GM18861 (cell line): ENCODE data around the gene PCK1.

Source experiments
- ATAC-seq: cut with Tn5 transposase; IDR thresholded peaks from one replicate; pipeline ENCODE4 v1.9.1; 2021; ENCODE audit not compliant: unreplicated experiment

PCK1 gene

DNA sequence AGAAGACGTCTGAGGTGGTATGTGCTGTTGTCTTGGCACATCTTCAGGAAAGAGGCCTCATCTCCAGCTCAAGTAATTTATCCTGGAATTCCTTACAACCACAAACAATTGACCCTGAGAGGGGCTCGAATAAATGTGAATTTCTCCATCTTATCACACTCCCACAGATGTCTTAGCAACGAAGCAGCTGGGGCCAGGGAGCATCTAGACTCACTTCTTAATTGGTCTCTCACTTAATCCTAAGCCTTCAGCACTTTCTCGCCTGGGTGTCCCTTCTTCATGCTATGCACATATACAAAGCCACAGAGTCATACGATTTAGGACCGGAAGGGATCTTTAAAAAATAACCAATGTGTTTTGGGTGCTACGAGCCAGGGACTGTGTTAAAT is 27.1 kb downstream of the PCK1 start:
- no peak for ATAC-seq

DNA sequence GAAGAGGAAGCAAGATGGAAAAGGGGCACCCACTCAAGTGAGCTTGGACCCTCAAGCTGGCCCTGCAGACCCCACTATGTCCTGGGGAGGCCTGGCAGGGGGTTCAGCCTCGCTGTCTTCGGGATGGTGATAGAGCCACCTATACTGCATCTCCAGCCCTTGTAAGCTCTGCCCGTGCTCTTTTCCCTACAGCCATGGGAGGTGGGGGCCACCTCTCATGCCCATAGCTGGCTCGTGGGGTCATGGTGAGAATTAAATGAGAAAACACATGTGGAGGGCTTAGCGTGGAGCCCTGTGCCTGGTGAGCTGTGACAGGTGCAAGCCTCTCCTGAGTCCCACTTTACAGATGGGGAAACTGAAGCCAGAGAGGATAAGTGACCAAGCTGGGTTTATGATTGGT is 27.7 kb downstream of the PCK1 start:
- ATAC-seq: no peak

DNA sequence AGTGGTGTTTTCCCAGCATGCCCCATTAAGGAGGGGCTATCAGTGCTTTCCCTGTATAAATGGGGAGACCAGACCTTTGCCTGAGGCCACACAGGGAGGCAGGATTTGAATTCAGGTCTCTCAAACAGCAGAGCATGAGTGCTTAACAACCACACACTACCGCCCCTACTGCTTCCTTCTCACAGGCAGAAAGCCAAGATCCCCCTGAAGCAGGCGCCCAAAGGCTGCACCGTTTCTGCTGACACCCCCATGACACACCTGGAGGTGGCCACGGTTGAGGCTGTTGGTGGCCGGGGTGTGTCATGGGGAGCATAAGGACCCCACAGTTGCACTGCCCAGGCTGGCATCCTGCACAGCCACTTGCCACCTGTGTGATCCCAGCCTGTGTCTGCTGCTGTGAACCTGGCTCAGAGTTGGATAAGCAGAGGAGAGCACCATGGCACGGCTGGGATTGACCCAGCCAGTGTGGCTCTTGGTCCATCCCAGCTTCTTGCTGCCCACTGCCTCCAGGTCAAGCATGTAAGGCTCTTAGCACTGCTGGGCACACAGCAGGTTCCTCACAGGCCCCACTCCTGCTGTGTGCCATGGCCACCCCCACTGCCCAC is 28.3 kb downstream of the PCK1 start:
- no peak for ATAC-seq

DNA sequence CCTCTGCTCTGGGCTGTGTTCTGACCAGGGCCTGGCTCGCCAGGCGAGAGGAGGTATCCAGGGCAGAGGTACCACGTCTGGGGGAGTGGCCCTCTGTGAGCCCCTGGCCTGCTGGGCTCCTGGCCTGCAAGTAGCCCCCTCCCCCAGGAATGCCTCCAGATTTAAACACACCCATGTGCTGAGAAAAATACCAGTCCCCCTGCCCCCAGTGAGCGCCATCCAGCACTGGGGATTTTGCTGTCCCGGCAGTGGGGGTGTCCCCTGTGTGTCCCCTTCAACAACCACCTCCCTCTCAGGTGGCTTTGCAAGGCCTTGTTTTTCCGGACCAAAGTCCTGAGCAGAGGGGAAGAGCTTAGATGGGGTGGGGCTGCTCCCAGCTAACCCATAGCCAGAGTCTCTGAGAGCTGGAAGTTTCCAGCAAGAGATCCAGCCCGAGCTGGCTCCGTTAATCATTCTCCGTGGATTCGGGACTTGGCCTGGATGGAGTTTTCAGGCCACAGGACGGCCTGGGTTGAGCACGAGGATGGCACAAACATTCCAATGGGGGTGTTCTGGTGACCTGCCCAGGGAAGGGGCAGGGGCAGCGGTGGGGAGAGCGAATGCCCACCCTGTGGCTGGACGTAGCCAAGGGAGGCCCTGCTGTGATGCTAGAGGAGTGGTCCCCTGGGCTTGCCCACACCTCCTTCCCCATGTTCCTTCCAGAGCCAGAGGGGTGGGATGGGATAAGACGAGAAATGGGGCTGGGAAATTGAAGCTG is 29.0 kb downstream of the PCK1 start:
- no peak for ATAC-seq

DNA sequence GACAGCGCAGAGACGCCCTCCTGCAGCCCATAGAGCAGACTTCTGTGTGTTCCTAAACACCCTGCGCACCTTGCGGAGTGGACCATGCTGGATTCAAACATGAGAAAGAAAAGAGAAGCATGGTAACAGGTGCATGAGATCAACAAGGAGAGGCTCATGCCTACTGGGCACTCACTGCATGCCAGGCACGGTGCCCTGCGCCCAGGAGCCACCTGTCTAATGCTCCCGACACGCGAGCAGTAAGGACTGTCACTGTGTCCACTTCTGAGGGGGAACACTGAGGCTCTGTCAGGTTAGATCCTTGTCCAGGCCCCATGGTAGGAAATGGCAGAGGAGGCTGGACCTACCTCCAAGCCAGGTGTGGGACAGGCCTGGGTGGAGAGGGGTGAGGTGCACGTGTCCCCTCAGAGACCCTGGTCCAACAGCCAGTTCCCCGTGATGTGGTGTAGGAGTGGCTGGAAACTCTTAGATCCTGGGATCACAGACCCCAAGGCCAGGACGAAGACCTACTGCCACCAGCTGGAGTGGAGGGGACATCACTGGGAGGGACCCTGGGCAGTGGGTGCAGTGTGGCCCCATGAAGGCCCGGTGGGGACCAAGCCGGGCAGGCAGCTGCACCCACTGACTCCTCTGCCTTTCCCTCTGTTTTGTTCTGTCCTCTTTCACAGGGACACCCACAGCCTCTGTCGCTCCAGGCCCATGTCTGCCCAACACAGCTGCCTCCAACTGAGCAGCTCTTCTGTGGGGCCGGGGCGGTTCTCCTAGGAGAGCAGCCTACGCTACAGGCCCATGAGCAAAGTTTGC is 29.8 kb downstream of the PCK1 start:
- ATAC-seq: no peak

DNA sequence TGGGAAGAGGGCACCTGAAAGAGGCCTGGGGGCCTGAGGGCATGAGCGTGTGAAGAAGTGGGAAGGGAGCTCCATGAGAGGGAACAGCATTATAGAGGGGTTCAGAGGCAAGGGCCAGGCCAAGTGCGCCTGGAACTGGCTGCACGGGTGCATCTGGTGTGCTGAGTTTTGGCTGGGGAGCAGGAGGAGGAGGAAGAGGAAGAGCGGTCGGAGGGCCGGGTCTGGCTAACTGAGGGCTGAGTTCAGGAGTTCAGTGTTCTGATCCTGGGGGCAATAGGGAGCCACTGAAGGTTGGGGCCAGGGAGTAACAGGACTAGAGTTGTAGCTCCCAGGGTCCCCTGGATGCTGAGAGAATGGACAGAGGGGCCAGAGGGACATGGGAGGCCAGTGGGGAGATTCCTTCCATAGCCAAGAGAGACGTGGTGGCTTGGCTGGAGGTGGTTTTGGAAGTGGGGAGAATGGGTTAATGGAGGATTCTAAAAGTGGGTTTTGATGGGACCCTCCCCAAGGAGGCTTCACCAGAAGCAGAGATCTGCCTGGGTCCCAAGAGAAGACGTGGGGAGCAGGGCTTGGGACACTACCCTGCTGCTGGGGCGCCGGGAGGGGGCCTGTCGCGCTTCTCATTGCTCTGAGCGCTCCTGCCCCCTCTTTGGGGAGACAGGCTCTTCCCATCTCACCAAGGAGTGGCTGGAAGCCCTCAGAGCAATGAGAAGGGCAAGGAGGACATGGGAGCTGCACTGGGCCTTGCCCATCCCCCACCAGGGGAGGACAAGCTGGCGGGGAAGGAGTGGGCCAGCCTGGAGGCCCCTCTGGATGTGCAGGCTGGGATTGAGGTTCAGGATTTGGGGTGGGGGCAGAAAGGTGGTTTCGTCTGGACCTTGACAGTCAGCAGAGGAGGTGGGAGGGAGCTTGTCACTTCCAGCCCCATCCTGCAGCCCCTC is 30.6 kb downstream of the PCK1 start:
- ATAC-seq: no peak

DNA sequence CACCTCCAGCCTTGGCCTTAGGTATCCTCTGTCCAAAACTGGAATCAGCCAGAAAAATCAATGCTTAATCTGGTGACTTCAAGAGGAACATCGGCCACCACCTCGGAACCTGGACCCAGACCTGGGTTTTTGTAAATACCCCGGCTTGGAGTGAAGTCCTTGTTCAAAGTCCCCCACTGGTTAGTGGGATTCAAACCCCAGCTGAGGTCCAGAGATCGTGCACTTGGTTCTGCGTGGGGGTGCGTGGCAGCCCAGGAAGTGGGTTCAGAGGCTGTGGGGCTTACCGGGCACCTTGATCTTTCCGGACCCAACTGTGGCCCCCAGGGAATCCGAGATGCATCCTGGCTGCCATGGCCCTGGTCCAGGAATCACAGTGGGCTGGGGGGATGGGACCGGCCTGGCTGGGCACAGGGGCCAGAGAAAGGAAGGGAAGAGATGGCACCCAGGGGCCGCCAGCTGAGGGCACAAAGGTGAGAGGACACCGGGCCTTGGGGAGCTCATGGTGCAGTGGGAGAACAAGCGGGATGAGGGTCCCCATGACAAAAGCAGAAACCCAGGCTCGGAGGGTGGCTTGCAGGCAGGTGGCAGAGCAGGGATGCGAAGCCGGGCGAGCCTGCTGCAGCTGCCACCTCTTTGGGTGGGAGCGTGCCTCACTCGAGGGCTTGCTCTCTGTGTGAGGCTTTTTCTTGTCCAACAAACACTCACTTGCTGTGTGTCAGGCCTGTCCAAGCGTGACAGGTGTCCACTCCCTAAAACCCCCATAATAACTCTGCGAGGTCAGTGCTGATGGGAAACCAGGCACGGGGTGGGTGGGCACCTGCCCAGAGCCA is 31.6 kb downstream of the PCK1 start:
- no peak for ATAC-seq

DNA sequence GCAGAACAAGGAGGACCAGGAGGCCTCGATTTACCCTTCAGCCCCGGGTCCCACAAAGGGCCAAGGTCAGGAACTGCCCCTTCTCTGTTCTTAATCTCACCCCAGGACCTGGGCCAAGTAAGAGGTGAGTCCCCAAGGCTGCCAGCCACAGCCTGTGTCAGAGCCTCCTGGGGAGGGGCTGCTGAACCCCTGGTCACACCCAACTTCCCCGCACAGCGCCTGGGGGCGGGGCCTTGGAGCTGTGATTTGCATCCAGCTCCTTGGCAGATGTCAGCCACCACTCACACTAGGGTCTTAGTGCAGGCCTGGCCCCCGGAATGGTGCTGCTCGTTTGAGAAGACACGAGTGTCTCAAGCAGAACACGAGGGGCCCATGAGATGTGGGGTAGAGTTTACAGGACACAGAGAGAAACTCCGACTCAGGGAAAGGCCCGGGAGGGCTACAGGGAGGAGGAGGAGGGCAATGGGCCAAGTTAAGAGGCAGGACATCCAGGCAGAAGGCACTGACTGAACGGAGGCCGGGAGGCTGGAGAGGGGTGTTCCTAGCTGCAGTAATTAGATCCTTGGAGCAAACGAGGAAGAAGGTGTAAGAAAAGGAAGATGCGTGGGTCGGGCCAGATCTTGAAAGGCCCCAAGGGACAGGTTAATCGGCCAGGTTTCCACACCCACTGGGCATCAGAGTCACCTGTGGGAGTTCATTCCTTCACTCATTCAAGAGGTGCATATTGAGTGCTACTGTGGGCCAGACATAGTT is 32.4 kb downstream of the PCK1 start:
- ATAC-seq: no peak

DNA sequence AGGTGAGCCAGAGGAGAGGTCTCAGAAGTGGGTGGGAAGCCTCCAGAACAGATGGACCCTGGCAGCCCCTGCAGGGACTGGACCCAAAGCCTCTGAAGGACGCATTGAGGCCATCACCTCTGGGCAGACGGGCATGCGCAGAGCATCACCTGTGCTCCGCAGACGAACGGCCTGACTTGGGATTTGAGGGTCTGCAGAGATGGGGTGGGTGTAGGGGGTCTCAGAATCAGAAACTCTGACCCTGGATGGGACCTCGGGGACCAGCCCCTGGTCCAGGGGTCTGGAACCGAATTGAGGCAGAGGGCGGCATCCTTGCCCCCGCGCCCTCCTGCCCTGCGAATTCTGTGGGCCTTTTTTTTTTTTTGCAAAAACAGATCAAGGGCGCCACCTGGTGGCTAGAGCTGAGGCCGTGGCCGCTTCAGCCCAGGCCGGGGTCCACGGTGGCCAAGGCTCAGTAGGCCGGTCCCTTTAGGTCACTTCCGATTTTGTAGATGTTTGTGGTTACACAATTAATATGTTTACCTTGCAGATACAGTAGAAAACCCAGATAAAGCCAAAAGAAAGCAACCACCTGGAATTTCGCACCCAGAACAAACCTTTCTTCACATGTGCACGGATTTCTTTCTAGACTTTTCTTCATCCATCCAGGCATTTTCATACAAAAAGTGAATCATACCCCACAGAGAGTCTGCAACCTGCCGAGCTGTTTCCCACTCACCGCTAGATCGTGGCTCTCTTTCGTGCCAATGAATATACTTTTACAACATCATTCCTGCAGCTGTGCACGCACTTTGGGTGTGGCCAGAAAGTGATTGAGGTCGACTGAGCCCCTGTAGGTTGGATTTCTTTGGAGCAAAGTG is 33.4 kb downstream of the PCK1 start:
- no peak for ATAC-seq

DNA sequence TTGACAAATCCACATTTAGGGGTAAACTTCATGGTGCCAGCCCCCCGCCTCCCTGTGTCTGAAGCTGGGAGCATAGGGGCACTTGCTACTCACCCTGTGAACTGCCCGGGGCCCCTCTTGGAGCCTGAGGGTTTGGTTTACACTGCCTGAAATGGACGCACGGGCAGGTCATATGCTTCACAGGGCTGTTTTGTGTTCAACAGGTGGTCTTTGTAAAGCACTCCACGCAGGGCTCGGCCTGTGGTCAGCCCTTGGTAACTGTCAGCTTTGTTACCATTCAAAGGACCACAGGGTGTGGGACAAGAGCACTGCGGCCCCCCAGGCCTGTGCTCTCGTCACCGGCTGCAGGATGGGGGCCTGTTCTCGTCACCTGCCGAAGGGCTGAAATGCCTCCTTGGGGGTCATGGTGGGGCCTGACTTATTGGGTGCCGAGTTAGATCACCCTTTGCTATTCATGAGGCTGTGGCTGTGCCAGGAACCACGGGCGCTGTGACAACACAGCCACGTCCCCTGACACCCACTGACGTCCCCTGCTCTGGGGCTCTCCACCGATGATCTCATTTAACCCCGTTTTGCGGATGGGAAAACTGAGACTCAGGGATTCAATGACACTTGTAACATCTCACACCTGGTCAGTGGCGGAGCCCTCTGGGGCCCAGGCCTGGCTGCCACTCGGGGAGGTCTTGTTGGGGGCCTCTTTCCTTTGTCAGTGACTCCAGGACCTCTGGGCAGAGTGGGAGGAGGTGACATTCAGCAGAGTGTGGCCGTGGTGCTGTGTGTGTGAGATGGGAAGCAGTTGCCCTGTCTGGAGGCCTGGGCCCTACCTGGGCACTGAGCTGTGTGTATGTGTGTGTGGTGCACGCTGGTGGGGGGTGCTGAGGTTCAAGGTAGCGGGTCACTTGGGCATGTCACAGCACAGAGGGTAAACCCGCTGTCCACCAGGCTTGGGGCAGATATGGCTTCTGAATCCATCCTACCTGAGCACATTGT is 34.4 kb downstream of the PCK1 start:
- ATAC-seq: no peak

DNA sequence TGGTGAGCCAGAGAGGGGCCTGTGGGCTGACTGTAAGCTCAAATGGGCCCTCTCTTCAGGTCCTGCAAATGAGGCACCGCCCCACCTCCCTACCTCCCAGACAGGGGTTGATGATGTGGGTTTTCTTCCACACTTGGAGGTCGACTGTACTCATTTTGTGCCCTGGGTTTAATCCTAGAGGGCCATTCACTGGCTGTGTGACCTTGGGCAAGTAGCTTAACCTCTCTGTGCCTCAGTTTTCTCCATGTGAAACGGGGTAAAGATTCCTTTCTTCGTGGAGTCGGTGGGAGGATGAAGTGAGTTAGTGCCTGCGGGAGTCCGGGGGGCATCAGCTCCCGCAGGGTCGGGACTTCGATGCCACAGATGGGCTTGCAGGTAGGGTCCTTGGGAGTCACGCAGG is 35.4 kb downstream of the PCK1 start:
- ATAC-seq: no peak

DNA sequence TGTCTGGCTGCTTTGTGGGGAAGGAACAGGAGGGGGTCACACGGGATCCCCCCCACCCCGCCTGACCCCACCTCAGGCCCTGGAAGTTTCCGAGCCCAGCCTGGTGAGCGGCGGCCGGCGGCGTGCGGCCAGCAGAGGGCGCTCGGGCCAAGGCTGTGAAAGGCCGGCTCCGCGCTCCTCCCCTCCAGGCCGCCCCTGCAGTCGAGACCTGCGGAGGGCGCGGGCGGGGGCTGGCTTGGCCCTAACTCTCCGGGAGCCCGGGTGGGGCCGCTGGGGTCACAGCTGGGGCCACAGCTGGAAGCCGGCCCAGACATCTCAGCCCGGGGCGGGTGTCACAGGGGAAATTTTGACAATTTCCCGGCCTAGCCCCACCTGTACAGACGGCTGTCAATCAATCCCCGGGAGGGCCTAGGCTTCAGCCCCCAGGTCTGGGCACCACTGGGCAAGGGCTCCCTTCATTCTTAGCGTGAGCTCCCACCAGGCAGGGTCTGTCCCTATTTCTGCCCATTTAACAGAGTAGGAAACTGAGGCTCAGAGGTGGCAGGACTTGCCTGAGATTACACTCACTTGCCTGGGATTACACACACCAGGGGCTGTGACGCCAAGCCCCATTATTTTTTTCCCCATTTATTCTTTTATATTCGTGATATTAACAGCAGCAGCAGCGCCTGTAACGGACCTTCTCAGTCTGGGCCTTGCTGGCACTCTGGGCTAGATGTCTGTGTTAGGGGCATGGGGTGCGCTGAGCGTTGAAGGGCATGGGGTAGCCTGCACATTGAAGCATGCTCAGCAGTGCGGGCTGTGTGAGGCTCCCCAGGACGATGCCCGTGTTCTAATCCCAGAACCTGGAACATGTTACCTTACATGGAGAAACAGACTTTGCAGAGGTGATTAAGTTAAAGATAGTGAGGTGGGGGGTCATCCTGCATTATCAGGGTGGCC is 36.4 kb downstream of the PCK1 start:
- no peak for ATAC-seq

DNA sequence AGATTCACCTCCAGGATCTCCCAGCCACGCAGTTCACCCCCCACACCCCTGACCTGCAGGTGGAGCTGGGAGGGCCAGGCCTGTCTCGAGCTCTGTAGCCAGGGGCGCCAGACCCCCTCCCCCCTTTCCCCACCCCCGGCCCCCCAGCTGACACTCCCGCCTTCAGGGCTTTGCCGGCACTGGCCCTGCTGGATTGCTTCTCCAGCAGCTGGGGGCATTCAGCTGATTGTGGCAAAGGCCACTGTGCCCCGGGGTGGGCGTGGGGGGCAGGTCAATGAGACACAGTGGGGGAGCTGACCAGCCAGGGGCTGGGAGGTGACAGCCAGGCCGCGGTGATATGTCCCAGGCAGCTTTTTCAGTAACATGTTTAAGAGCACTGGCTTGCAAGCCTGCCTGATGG is 37.1 kb downstream of the PCK1 start:
- no peak for ATAC-seq

DNA sequence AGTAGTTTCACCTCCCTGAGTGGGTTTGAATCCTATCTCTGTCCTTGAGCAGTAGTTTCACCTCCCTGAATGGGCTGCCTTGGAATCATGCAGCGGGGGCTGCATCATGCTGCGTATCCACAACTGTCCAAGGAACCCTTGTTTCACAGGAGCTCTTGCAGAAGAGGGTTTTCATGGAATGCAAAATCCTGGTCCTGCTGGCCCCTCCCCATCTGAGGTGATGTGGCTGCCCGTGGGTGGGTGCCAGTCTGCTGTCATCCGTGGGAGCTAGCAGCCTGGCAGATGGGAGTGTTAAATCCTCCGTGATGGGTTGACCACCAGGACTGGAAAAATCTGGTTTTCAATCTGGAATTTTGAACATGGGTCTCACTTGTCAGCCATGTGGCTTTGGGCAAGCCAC is 37.6 kb downstream of the PCK1 start:
- ATAC-seq: no peak

DNA sequence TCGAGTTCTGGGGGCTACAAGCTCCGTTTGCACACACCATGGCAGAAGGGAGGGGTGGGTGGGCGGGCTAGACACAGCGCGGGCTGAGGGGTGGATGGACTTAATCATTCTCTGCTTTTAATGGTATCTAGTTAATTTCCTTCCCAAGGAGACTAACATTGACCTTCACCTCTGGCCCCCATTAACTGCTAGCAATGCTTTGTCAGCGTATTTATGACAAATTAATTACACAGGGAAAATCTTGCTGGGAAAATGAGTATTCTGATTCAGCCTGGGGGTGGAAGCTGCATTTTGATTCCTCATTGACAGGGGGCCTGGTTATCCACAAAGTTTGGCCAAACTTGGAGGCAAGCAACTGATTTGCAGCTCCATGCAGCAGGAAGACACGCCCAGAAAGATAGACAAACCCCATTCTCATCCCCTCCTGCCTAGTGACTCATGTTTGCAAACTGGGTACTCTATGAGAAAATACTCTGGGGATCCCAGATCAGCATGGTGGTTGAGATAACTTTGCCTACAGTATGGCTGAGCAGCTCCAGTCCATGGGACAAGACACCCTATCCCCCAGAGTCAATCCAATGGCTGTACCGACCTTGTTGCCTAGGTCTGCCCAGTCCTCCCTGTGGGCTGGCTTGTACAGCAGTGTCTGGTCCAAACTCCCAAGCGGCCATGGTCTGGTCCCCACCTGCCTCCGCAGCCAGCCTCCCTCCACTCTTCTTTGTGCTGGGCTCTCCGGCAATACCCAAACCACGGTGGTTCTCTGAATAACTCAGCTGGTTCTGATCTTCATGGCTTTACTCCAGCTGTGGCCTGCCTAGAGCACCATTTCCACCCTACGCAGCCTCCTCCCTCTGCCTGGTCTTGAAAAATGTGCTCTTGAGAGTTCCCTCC is 39.7 kb downstream of the PCK1 start:
- ATAC-seq: no peak
